ENCODE data around the gene OR51B2. TPM values are rescaled to one million over a fixed set of nuclear protein-coding genes. Genes with fewer than 3 reads are reported as not detected.
"Not testable (repeated sequence)": the region's sequence is repeated elsewhere in the genome, so short reads cannot be mapped to it uniquely, and the experiment has no call there.

OR51B2 gene
- not detected for total RNA-seq

GRCh38 chr11:5324197-5324596 lies at the start of gene OR51B2:
TSS of gene OR51B2 (minus strand) at chr11:5324297. CDS start at chr11:5324297, 0 bp downstream.
- H3K27me3 Mint-ChIP-seq (ENCODE audit: low read depth): peaks cover 4% of the 10 kb centered on the region
- DNase-seq (no peak), ATAC-seq (no peak)
- H3K4me3 Mint-ChIP-seq: no peak within 1 kb of the TSS
- H3K36me3 Mint-ChIP-seq (ENCODE audit: insufficient read depth): no peaks in the 10 kb centered on the region
- no peaks in the 10 kb centered on the region for H3K9me3 Mint-ChIP-seq
- no peaks in the 10 kb centered on the region for H3K4me1 Mint-ChIP-seq (ENCODE audit: low read depth)

GRCh38 chr11:5369789-5370188 lies 45.7 kb upstream of the OR51B2 start:
- DNase-seq: no peak
- no peaks in the 10 kb centered on the region for H3K4me1 Mint-ChIP-seq (ENCODE audit: low read depth)
- no peak overlapping the region for H3K4me3 Mint-ChIP-seq
- no peaks in the 10 kb centered on the region for H3K9me3 Mint-ChIP-seq
- H3K36me3 Mint-ChIP-seq (ENCODE audit: insufficient read depth): no peaks in the 10 kb centered on the region
- peaks cover 16% of the 10 kb centered on the region for H3K27me3 Mint-ChIP-seq (ENCODE audit: low read depth)
- no peak for ATAC-seq

GRCh38 chr11:5368502-5369043 lies 44.5 kb upstream of the OR51B2 start:
- ATAC-seq: no peak
- Mint-ChIP-seq H3K36me3 (ENCODE audit: insufficient read depth) (no peaks in the 10 kb centered on the region), H3K4me1 (ENCODE audit: low read depth) (no peaks in the 10 kb centered on the region), H3K9me3 (no peaks in the 10 kb centered on the region), H3K4me3 (no peak overlapping the region), H3K27me3 (ENCODE audit: low read depth) (peaks cover 15% of the 10 kb centered on the region)
- no peak for DNase-seq

- Mint-ChIP-seq H3K9me3 (no peaks in the 10 kb centered on the region), H3K27me3 (ENCODE audit: low read depth) (peaks cover 6% of the 10 kb centered on the region), H3K4me1 (ENCODE audit: low read depth) (no peaks in the 10 kb centered on the region), H3K4me3 (no peak overlapping the region), H3K36me3 (ENCODE audit: insufficient read depth) (no peaks in the 10 kb centered on the region)
- ATAC-seq: no peak
- no peak for DNase-seq
Measured at GRCh38 chr11:5367448-5368074, 43.5 kb upstream of the OR51B2 start.

- DNase-seq: no peak
- H3K4me3 Mint-ChIP-seq: no peak overlapping the region
- peaks cover 5% of the 10 kb centered on the region for H3K9me3 Mint-ChIP-seq
- no peaks in the 10 kb centered on the region for H3K4me1 Mint-ChIP-seq (ENCODE audit: low read depth)
- no peak for ATAC-seq
- no peaks in the 10 kb centered on the region for H3K36me3 Mint-ChIP-seq (ENCODE audit: insufficient read depth)
- H3K27me3 Mint-ChIP-seq (ENCODE audit: low read depth): peaks cover 5% of the 10 kb centered on the region
Measured at GRCh38 chr11:5366856-5367255, 42.8 kb upstream of the OR51B2 start.

GRCh38 chr11:5366365-5366764 lies 42.3 kb upstream of the OR51B2 start:
- not testable (repeated sequence) for H3K4me1 Mint-ChIP-seq (ENCODE audit: low read depth); H3K9me3 Mint-ChIP-seq; H3K36me3 Mint-ChIP-seq (ENCODE audit: insufficient read depth); H3K27me3 Mint-ChIP-seq (ENCODE audit: low read depth); ATAC-seq; H3K4me3 Mint-ChIP-seq; DNase-seq

GRCh38 chr11:5364214-5364613 lies 40.1 kb upstream of the OR51B2 start:
- no peak for DNase-seq
- no peak overlapping the region for H3K4me3 Mint-ChIP-seq
- peaks cover 5% of the 10 kb centered on the region for H3K27me3 Mint-ChIP-seq (ENCODE audit: low read depth)
- H3K9me3 Mint-ChIP-seq: peaks cover 13% of the 10 kb centered on the region
- no peak for ATAC-seq
- H3K4me1 Mint-ChIP-seq (ENCODE audit: low read depth): no peaks in the 10 kb centered on the region
- H3K36me3 Mint-ChIP-seq (ENCODE audit: insufficient read depth): no peaks in the 10 kb centered on the region

GRCh38 chr11:5363679-5364078 lies 39.6 kb upstream of the OR51B2 start:
- Mint-ChIP-seq H3K27me3 (ENCODE audit: low read depth) (peaks cover 5% of the 10 kb centered on the region), H3K4me3 (no peak overlapping the region), H3K4me1 (ENCODE audit: low read depth) (no peaks in the 10 kb centered on the region), H3K36me3 (ENCODE audit: insufficient read depth) (no peaks in the 10 kb centered on the region), H3K9me3 (peaks cover 14% of the 10 kb centered on the region)
- no peak for ATAC-seq
- no peak for DNase-seq

GRCh38 chr11:5362017-5362625 lies 38.0 kb upstream of the OR51B2 start:
- Mint-ChIP-seq H3K4me1 (ENCODE audit: low read depth) (no peaks in the 10 kb centered on the region), H3K4me3 (no peak overlapping the region), H3K36me3 (ENCODE audit: insufficient read depth) (no peaks in the 10 kb centered on the region), H3K27me3 (ENCODE audit: low read depth) (peaks cover 5% of the 10 kb centered on the region), H3K9me3 (peaks cover 14% of the 10 kb centered on the region)
- ATAC-seq (no peak), DNase-seq (no peak)

GRCh38 chr11:5356031-5356430 lies 31.9 kb upstream of the OR51B2 start:
- not testable (repeated sequence) for H3K36me3 Mint-ChIP-seq (ENCODE audit: insufficient read depth); H3K9me3 Mint-ChIP-seq; ATAC-seq; H3K4me3 Mint-ChIP-seq; H3K27me3 Mint-ChIP-seq (ENCODE audit: low read depth); H3K4me1 Mint-ChIP-seq (ENCODE audit: low read depth); DNase-seq

GRCh38 chr11:5351208-5351607 lies 27.1 kb upstream of the OR51B2 start, which contains the start of gene OR51B6:
TSS of gene OR51B6 (plus strand) at chr11:5351508. CDS start at chr11:5351508, 0 bp downstream.
- Mint-ChIP-seq H3K36me3 (ENCODE audit: insufficient read depth) (no peaks in the 10 kb centered on the region), H3K9me3 (no peaks in the 10 kb centered on the region), H3K4me1 (ENCODE audit: low read depth) (no peaks in the 10 kb centered on the region), H3K4me3 (no peak within 1 kb of the TSS), H3K27me3 (ENCODE audit: low read depth) (peaks cover 4% of the 10 kb centered on the region)
- DNase-seq (no peak), ATAC-seq (no peak)

- no peaks in the 10 kb centered on the region for H3K36me3 Mint-ChIP-seq (ENCODE audit: insufficient read depth)
- ATAC-seq: no peak
Measured at GRCh38 chr11:5349550-5349949, 25.5 kb upstream of the OR51B2 start.

GRCh38 chr11:5348551-5349194 lies 24.6 kb upstream of the OR51B2 start:
- no peak overlapping the region for H3K4me3 Mint-ChIP-seq

More at GRCh38 chr11:5349550-5349949, 25.5 kb upstream of the OR51B2 start:
- no peak for DNase-seq
- Mint-ChIP-seq H3K9me3 (no peaks in the 10 kb centered on the region), H3K4me1 (ENCODE audit: low read depth) (no peaks in the 10 kb centered on the region), H3K4me3 (no peak overlapping the region), H3K27me3 (ENCODE audit: low read depth) (peaks cover 4% of the 10 kb centered on the region)

GRCh38 chr11:5345831-5346230 lies 21.7 kb upstream of the OR51B2 start:
- Mint-ChIP-seq H3K9me3 (no peaks in the 10 kb centered on the region), H3K27me3 (ENCODE audit: low read depth) (peaks cover 6% of the 10 kb centered on the region), H3K4me1 (ENCODE audit: low read depth) (no peaks in the 10 kb centered on the region), H3K4me3 (no peak overlapping the region), H3K36me3 (ENCODE audit: insufficient read depth) (no peaks in the 10 kb centered on the region)
- no peak for DNase-seq
- ATAC-seq: no peak

More at GRCh38 chr11:5348551-5349194, 24.6 kb upstream of the OR51B2 start:
- Mint-ChIP-seq H3K4me1 (ENCODE audit: low read depth) (no peaks in the 10 kb centered on the region), H3K36me3 (ENCODE audit: insufficient read depth) (no peaks in the 10 kb centered on the region), H3K27me3 (ENCODE audit: low read depth) (peaks cover 4% of the 10 kb centered on the region), H3K9me3 (no peaks in the 10 kb centered on the region)
- ATAC-seq (no peak), DNase-seq (no peak)

Data from activated T-cell treated with anti-CD3 and anti-CD28 coated beads, Interleukin-2, amount 50 U/mL, for 4 hours (primary cell).